GM12891 (cell line): ENCODE measurements around the gene EFCAB11.

Source experiments
- DNase-seq: peaks from one replicate; pipeline ENCODE4 v3.0.0; 2011; ENCODE audit warnings: low spot score; ENCODE audit not compliant: insufficient read length
- FAIRE-seq: peaks from 2 replicates; lab custom pipeline; 2011; peaks lifted over from hg19 to GRCh38; lab: Jason Lieb, UNC
- PAX5 ChIP-seq: IDR thresholded peaks from 2 replicates; pipeline ENCODE4 v1.6.1; 2011; ENCODE audit warnings: low read length, moderate library complexity, mild to moderate bottlenecking; ENCODE audit not compliant: insufficient read depth, severe bottlenecking
- POLR2A ChIP-seq: IDR thresholded peaks from 2 replicates; pipeline ENCODE4 v1.6.1; 2011; ENCODE audit warnings: low read depth, low read length, control low read depth
- POLR2AphosphoS5 ChIP-seq: IDR thresholded peaks from 2 replicates; pipeline ENCODE4 v1.6.1; 2011; ENCODE audit warnings: low read depth, low read length, control low read depth
- POU2F2 ChIP-seq: IDR thresholded peaks from 2 replicates; pipeline ENCODE4 v1.6.1; 2011; ENCODE audit warnings: low read depth, mild to moderate bottlenecking, control low read depth, low read length, moderate library complexity
- SPI1 ChIP-seq: IDR thresholded peaks from 2 replicates; pipeline ENCODE4 v1.6.1; 2011; ENCODE audit warnings: low read depth, low read length, control low read depth
- TAF1 ChIP-seq: IDR thresholded peaks from 2 replicates; pipeline ENCODE4 v1.6.1; 2011; ENCODE audit warnings: low read depth, low read length, control low read depth

EFCAB11 gene

DNA sequence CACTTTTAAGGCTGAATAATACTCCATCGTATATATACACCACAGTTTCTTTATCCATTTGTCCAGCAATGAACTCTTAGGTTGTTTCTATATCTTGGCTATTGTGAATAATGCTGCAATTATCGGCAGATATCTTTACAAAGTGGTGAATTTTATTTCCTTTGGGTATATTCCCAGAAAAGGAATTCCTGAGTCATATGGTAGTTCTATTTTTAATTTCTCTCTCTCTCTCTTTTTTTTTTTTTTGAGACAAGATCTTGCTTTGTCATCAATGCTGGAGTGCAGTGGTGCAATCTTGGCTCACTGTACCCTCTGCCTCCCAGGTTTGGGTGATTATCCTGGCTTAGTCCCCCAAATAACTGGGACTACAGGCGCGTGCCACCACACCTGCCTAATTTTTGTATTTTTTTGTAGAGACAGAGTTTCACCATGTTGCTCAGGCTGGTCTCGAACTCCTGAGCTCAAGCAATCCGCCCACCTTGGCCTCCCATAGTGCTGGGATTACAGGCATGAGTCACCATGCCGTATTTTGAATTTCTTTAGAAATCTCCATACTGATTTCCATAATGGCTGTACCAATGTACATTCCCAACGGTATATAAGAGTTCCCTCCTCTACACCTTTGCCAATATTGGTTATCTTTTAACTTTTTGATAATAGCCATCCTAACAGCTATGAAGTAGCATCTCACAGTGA is 98.4 kb downstream of the EFCAB11 start:
- TF ChIP-seq SPI1 (no peak), PAX5 (no peak), TAF1 (no peak), POLR2AphosphoS5 (no peak), POU2F2 (no peak), POLR2A (no peak)
- no peak for DNase-seq
- no peak for FAIRE-seq

DNA sequence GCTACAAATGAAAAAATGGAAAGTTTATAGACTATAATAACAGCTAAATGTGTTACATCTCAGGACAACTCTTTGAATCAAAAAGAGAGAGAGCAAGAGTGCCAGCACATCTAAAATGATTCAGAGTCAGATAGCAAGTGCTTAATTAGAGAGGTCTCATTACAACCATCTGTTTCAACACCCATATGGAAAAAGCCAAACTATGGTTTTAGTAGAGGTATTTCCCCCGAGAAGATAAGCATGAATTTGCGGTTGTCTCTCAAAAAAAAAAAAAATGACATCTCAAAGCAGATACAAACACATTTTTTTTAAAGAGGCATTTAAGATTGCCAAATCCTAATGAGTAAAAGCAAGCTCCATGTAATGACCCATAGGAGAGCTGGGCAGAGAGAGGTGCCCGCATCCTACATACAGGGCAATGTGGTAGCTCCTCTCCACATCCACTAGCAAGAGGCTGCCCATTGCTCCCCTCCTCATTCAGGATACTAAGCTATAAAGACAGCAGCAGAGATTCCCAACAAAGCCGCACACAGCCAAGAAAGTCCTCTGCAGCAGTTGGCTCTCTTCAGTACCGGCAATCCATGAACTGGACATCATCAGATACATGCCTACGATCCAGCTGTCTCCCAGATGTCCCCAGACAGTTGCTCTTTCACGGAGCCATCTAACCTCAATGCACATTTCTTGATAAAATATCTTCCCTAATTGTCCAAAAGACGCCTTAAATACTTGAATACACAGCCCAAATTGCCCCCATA is 100.4 kb downstream of the EFCAB11 start:
- FAIRE-seq (no peak), DNase-seq (no peak)
- no peak for TF ChIP-seq POLR2A
- TF ChIP-seq TAF1: no peak
- TF ChIP-seq SPI1: no peak
- TF ChIP-seq POU2F2: no peak
- TF ChIP-seq PAX5: no peak
- no peak for TF ChIP-seq POLR2AphosphoS5

DNA sequence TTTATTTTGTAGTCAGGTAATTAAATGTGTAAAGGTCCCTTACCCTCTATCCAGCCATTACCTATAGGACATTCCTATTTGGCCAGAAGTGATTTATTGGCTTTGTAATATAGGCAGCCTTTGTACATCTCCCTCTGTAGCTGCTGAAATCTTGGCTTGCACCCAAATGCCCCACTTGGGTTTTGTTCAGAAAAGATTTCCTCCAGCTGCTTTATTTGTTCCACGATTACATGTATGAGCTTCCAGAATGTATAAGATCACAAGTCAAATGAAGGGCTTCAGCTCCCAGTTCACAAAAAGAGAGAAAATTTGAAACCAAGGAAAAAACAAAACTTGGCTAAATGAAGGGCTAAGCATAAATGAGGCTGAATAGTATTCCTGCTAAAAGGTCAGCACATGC is 103.4 kb downstream of the EFCAB11 start:
- TF ChIP-seq POLR2A: no peak
- TF ChIP-seq PAX5: no peak
- no peak for TF ChIP-seq POU2F2
- TF ChIP-seq TAF1: no peak
- no peak for TF ChIP-seq SPI1
- FAIRE-seq (no peak), DNase-seq (no peak)

DNA sequence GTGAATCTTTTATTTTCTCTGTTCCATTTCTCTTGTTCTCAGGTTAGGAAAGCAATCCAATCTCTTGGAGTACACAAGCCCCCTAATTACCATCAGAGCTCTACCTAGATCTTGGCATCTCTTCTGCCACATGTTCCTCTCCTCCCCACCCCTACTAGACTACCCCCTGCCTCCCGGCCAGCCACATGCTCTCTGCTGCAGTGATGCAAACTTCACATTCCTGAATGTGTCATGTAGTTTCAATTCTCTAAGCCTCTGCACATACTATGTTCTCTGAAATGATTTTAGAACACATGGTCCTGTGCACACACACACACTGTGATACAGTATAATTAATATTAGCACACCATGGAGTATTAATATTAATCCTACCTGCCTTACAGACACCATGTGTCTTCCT is 104.6 kb downstream of the EFCAB11 start:
- TF ChIP-seq PAX5: no peak
- no peak for TF ChIP-seq POU2F2
- no peak for TF ChIP-seq TAF1
- no peak for TF ChIP-seq POLR2AphosphoS5
- TF ChIP-seq SPI1: no peak
- no peak for TF ChIP-seq POLR2A
- FAIRE-seq: no peak
- no peak for DNase-seq

DNA sequence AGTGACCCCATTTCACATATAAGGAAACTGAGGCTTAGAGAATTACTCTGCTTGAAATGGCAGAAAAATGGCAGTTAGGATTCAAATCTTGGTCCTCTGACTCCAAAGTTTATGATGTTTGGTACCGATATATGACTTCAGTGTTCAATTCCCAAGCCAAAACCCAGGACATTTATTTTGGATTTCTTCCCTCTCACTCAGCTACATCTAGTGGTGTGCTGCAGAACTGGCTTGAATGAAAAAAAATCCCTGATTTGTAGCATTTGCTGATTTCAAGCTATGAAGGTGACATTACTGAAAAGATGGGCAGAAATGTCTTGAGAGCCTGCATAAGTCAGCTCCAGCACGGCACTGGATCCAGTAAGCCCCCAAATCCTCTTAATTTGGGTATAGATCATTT is 106.4 kb downstream of the EFCAB11 start:
- FAIRE-seq: no peak
- no peak for DNase-seq
- no peak for TF ChIP-seq POLR2A
- no peak for TF ChIP-seq PAX5
- no peak for TF ChIP-seq SPI1
- TF ChIP-seq TAF1: no peak
- TF ChIP-seq POLR2AphosphoS5: no peak
- no peak for TF ChIP-seq POU2F2

DNA sequence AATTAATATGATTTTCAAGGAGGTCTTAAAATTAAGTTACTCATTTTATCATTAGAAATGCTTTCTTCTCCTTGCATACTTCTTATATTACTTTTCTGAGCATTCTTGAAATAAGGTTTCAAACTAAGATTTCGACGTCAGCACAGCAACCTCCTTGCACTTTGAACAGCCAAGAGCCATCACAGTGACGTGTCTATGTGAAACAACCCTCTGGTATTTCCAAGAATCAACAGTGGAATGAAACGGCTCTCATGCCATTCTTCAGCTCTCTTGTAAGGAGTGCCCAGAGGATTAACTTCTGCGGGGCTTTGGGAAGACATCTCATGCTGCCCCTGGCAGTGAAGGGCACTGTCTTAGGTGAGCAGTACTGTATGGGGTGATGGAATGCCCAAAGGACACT is 109.2 kb downstream of the EFCAB11 start:
- FAIRE-seq: no peak
- no peak for DNase-seq
- TF ChIP-seq PAX5 (no peak), SPI1 (no peak), TAF1 (no peak), POU2F2 (no peak), POLR2AphosphoS5 (no peak), POLR2A (no peak)

DNA sequence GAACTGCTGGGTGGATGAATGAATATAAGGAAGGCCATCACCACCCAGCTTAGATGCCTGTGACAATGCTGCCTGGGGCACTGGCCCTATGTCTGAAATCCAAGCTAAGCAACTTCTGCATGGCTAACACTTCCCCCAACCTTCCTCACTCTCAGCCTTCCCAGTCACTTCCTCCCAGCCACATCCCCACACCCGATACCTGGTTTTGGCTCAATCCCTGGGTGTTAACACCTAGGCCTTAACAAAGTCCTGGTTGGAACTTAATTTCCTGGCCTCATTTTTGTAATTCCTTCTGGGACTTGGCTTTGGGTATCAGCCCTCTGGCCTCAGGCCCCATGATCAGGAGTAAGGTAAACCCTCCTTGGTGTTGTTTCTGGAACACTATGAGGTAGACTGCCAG is 110.0 kb downstream of the EFCAB11 start:
- TF ChIP-seq PAX5 (no peak), SPI1 (no peak), POLR2AphosphoS5 (no peak), TAF1 (no peak), POU2F2 (no peak), POLR2A (no peak)
- FAIRE-seq (no peak), DNase-seq (no peak)

DNA sequence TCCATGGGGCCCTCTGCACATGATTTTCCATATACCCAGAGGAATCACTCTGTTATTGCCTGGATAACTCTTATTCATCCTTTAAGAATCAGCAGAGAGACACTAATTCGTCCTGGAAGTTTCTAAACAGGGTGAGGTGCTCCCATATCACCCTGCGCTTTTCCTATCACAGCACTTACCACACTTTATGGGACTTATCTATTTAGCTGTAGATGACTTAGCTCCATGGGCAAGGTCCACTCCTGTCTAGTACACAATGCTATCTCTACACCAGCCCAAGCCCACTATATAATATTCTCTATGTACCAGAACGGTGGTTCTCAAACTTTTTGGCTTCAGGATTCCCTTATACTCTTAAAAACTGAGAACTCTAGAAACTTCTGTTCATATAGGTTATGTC is 111.7 kb downstream of the EFCAB11 start:
- FAIRE-seq (no peak), DNase-seq (no peak)
- no peak for TF ChIP-seq SPI1
- no peak for TF ChIP-seq TAF1
- TF ChIP-seq POU2F2: no peak
- TF ChIP-seq POLR2AphosphoS5: no peak
- TF ChIP-seq PAX5: no peak
- no peak for TF ChIP-seq POLR2A

DNA sequence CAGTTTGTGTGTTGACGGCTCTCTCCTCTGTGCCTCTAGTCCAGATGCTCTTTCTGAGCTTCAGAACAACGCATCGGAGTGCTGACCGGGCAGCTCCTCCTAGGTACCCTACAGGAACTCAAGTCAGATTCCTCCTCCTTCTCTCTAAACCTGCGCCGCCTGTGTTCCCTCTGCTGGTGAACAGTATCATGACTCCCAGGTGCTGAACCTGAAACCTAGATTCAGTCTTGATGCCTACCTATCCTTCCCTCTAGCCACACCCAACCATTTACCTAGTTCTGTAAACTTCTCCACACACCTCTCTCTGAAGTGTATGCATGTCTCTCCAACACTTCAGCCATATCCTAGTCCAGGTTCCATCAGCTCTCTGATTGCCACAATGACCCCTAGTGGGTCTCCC is 112.7 kb downstream of the EFCAB11 start:
- no peak for TF ChIP-seq SPI1
- TF ChIP-seq PAX5: no peak
- no peak for TF ChIP-seq TAF1
- TF ChIP-seq POU2F2: no peak
- TF ChIP-seq POLR2AphosphoS5: no peak
- TF ChIP-seq POLR2A: no peak
- FAIRE-seq: no peak

More for the DNA sequence above, 112.7 kb downstream of the EFCAB11 start:
- DNase-seq: no peak
